ENCODE data around the gene CGNL1.

DNA sequence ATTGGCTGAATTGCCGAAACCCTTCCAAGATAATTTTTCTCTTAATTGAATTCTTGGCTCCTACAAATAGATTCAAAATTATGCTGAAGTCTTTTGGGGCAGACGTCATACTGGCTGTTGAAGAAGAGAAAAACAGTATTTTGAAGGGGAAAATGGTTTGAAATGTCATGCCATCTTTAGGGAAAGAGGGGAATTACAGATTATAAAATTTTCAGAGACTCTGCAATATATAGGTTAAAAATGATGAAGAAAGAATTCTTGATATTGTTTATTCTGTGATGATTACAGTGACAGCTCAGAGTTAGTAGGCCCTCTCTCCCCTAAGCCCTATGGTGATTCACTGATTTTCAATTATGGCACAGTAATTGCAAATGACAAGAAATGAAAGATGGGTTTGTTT is 86.1 kb downstream of the CGNL1 start:
- TF ChIP-seq, protein P1, sequence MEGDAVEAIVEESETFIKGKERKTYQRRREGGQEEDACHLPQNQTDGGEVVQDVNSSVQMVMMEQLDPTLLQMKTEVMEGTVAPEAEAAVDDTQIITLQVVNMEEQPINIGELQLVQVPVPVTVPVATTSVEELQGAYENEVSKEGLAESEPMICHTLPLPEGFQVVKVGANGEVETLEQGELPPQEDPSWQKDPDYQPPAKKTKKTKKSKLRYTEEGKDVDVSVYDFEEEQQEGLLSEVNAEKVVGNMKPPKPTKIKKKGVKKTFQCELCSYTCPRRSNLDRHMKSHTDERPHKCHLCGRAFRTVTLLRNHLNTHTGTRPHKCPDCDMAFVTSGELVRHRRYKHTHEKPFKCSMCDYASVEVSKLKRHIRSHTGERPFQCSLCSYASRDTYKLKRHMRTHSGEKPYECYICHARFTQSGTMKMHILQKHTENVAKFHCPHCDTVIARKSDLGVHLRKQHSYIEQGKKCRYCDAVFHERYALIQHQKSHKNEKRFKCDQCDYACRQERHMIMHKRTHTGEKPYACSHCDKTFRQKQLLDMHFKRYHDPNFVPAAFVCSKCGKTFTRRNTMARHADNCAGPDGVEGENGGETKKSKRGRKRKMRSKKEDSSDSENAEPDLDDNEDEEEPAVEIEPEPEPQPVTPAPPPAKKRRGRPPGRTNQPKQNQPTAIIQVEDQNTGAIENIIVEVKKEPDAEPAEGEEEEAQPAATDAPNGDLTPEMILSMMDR (IDR thresholded peaks at IDR 0.05; ENCODE audit: insufficient read depth, low read depth, low read length): peak; percentile 15
- no peak for TF ChIP-seq EZH2 (IDR thresholded peaks at IDR 0.05; ENCODE audit: insufficient read depth, low read length)

Data from astrocyte (in vitro differentiated cells and primary cell).